Measurements from ENCODE around the gene FLRT2. TPM values are rescaled to one million over a fixed set of nuclear protein-coding genes. Genes with fewer than 3 reads are reported as not detected.

FLRT2 gene
- polyA plus RNA-seq, 12 donors = 85.7 to 194 (median 111) TPM

DNA sequence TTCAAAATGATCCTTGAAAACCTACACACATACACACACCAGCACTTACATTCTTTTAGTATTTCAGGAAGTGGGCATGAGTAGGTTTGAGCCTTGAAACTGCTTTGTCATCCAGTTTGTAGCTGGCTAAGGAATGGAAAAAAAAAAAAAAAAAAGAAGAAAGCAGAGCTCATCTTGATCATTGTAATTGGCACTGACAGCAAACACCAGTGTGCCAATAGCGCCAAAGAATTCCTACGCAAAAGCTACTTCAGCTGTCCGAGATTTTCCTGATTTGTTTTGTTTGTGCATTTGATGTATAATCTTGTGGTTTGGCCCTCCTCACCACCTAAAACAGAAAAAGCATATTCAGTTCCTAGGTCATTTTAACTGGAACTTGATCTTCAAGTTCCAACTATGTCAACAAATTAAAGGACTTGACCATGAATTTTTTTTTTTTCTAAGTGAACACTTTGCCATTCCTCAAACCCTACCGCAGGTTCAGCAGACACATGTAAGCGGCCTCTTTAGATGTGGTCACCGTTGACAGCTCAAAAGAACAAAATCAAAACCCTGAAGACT is 57.3 kb downstream of the FLRT2 start:
- no peak for DNase-seq

DNA sequence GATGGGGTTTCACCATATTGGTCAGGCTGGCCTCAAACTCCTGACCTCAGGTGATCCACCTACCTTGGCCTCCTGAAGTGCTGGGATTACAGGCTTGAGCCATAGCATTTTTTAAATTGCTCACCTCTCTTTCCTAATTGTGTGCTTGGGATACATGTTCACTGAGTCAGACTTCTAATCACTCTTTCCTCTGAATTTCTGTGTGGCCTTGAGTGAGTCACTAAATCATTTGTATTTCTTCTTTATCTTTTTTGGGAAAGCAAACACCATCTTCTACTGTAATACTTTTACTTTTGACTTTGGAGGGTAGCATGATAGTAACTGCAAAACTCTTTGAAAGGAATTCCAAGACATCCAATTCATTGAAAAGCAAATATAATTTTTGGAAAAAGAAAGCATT is 60.8 kb downstream of the FLRT2 start:
- no peak for DNase-seq

DNA sequence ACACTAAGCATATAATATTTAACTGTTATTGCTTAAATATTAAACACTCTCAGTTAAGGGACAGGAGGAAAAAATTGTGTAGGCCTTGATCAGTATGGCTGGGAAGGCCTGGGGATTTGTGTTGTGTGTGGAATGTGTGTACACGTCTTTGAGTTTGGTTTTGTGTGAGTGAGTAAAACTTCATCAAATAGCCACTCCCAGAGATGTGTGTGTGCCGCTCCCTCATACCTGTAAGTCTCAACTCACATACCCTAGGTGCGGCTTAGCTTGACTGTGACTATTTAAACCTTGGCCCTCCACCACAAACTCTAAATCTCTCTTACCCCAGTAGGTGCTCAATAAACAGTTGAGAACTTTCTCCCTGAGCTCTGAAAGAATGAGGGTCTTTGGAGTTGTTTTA is 64.3 kb downstream of the FLRT2 start:
- no peak for DNase-seq

- DNase-seq = no peak
Observed at GRCh38 chr14:85595981-85596380, 66.0 kb downstream of the FLRT2 start.

DNA sequence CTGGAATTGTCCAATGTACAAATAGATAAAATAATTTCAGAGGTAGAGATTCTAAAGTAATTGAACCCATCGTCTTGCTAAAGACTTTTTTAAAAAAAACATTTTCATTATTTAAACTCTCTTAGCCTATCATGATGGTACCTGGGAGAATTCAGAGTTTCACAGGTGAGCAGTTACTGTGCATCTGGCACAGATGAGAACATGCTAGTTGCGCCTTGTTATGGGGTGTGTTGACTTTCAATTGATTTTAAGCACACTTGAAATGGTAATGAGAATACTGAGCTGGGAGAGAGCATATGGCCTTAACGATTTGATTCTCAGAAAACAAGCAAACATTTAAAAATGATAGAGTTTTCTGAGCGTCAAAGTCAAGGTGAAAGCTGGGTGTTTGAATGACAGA is 66.6 kb downstream of the FLRT2 start:
- no peak for DNase-seq

- DNase-seq = no peak
Observed at GRCh38 chr14:85597701-85598100, 67.8 kb downstream of the FLRT2 start.

- no peak for DNase-seq
Observed at GRCh38 chr14:85599939-85600338, 70.0 kb downstream of the FLRT2 start.

DNA sequence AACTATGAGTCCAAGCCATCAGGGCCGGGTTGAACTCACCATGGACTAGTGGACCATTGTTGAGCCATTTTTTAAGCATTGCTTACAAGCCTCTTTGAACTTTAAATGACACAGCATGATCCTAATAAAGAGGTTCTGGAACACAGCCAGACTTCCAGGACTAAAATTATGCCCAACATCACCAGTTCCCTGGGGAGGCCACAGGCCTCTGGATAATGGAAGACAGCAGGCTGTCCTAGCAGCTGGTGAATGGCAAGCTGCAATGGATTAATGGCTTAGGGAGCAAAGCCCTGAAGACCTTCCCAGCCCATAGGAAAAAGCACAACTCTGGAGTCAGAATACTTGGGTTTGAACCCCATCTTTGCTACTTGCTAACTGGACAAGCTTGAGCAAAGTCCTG is 71.3 kb downstream of the FLRT2 start:
- no peak for DNase-seq

DNA sequence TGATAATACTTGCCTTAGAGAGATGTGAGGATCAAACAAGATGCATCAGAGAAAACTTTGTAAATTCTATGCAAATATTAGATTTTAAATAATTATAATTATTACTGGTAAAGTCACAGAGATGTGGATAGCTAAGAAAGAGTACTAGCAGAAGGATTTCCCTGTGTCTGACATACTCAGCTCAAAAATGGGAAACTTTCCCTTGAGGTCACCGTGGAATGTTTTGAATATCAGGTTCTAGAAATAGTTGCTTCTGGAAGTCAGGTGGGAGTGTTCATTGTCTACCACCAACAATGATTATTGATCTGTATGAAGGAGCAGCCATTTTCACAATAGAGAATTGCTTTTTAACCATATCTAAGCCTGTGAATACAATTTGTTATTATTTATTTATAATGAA is 71.7 kb downstream of the FLRT2 start:
- DNase-seq = no peak

DNA sequence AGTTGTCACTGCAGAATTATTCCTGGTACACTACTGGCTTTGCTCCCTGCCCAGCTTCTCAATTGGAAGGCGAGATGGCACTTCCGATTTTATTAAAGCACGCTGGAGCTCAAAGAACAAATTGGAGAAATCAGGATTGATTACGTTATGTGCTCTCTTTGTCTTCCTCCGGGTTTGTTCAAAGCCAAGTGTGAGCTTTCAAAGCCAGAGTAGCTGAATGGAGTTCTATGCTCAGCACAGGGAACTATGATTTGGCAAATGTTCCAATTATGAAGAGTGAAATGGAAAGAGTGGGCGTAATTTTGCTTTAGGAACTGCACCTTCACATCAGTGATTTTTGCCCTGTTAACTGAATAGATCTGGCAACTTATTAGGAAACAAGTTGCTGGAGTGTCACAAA is 72.4 kb downstream of the FLRT2 start:
- no peak for DNase-seq

DNA sequence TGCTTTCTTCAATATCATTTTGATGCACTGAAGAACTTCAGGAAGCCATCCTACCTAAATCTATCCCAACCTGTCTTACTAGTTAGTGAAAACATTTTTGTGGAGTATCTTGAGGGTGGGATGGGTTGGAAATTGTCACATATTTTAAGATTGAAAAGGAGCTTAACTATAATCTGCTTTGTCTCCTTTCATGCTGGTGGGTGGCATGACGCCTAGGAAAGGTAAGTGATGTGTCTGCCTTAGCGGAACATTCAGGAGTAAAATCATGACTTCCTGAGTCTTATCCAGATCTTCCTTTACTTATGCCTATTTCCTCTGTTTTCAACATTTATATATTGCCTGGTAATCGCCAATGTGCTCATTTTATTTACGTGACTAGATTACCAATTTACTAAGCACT is 74.1 kb downstream of the FLRT2 start:
- no peak for DNase-seq

DNA sequence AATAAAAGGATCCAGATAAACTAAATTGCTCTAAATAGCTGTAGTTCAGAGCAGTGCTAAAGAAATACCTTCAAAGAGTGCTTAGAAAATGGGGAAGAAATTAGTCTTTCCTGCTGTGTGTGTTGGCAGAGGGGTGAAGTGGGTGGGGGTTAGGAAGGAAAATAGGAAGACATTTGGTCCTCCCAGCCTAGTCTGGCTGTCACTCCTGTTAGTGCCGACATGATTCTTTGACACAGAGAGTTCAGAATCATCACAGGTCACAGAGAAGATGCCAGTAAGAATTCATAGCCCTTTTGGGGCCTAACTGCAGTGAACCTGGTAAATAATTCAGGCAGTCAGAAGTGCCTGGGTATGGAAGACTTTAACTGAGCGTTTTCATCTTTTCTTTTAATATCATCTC is 74.8 kb downstream of the FLRT2 start:
- no peak for DNase-seq

DNA sequence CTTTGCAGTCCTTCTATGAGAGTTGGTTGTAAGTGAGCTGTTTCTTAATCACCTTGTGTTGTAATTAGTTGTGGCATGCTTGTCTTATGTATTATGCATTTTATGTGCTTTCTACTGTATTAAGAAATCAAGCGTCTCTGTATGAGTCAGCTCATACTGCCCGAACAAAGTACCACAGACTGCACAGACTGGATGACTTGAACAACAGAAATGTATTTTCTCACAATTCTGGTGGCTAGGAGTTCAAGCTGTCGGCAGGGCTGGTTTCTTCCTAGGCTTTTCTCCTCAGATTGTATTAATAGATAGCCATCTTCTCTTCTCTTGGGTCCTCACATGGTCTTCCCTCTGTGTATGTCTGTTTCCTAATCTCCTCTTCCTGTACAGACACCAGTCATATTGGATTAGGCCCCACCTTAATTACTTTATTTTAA is 77.7 kb downstream of the FLRT2 start:
- DNase-seq = no peak

DNA sequence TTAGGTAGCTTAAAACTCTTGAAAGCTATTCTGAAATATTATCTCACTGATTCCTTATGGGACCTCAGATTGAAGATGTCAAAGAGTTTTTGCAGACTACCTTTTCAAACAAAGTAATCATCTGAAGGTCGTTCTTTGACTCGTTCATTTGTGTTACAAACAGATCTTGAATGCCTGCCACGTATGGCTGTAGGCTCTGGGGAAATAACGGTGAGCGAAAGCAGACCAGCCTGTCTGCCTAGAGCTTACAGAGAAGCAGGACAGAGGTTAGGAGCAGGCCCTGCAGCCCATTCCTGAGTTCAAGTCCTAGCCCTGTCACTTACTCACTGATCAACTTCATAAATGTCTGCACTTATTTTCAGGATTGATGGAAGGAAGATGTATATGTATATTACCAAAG is 83.6 kb downstream of the FLRT2 start:
- no peak for DNase-seq

GRCh38 chr14:85616386-85616885 is 86.5 kb downstream of the FLRT2 start:
- peak; percentile 57 for DNase-seq

GRCh38 chr14:85616886-85617285 is 86.9 kb downstream of the FLRT2 start:
- peak; percentile 41 for DNase-seq

DNA sequence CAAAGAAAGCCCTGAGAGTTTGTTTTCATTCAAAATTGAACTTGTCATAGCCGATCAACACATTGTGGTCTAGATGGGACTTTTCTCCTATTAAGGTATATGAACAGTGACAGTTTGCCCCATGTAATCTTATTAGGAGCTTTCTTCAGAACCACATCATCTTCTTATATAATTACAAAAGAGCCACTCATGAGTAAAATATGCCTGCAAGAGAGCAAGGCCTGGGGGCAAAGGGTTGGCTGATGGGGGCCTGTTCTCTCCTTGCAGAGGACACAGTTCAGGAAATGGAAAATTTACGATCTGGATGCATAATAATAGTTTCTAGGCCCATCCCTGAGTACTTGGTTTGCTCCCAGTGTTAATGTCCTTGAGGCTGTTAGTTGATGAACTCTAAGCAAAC is 87.8 kb downstream of the FLRT2 start:
- DNase-seq = no peak

DNA sequence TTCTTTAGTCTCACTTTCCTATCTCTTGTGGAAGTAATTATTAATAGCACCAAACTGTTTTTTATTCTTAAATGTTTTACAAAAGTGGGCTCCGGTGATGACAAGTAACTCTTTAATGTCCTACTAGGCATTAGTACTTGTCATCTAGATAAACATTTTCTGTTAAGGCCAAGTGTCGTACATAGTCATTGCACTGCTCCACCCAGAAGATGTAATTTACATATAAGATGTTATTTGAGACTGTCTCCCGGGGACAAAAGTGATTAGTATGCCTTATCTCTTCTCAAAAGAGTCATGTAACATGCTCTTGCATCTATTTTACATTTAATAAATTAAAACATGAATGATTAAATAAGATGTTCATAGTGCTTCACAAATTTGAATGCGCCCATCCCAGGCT is 88.4 kb downstream of the FLRT2 start:
- DNase-seq = no peak

DNA sequence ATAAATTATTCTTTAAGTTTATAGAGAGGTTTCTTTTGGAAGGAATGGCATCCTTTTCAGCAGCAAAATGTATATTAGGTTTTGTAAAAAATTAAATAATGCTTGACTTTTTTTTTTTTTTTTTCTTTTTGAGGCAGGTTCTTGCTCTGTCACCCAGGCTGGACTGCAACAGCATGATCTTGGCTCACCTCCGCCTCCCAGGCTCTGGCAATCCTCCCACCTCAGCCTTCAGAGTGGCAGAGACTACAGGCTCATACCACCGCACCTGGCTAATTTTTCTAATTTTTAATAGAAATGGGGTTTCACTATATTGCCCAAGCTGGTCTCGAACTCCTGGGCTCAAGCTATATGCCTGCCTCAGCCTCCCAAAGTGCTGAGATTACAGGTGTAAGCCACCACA is 89.0 kb downstream of the FLRT2 start:
- no peak for DNase-seq

DNA sequence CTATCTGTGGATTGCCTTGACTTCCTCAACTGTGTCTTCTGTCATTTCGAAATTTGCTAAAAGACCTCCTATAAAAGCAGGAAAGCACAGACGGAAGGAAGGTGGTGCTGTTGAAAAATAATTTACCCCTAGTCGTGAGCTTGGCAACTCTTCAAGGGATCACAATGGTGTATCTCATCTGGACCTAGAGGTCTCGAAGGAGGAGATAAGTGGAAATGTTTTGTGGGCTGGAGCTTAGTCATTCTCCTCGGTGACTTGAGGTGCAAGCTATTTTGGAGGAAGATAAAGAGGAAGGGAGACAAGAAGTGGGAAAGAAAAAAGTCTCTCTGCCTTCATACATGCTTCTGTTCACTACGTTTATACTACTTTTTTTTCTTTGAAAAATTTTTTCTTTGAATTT is 89.9 kb downstream of the FLRT2 start:
- no peak for DNase-seq

- no peak for DNase-seq
Observed at GRCh38 chr14:85620947-85621346, 91.0 kb downstream of the FLRT2 start.

DNA sequence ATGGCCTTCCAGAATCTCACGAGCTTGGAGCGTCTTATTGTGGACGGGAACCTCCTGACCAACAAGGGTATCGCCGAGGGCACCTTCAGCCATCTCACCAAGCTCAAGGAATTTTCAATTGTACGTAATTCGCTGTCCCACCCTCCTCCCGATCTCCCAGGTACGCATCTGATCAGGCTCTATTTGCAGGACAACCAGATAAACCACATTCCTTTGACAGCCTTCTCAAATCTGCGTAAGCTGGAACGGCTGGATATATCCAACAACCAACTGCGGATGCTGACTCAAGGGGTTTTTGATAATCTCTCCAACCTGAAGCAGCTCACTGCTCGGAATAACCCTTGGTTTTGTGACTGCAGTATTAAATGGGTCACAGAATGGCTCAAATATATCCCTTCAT is 92.2 kb downstream of the FLRT2 start:
- DNase-seq = no peak

GRCh38 chr14:85622986-85623685 is 93.2 kb downstream of the FLRT2 start:
- DNase-seq = no peak

Data from muscle of arm (tissue), 12 donors.